Endodermal cell (in vitro differentiated cells): ENCODE measurements around the gene DGKD. TPM values are rescaled to one million over a fixed set of nuclear protein-coding genes. Genes with fewer than 3 reads are reported as not detected.

Experiments used
- DNase-seq: peaks from one replicate; pipeline ENCODE4 v3.0.0-alpha.2; 2017
- H3K27ac ChIP-seq: 2 replicates; pipeline ENCODE4 v1.5.1; 2013; ENCODE audit warnings: mild to moderate bottlenecking, low read depth, low read length, moderate library complexity
- H3K27me3 ChIP-seq: 2 replicates; pipeline ENCODE4 v1.6.1; 2013; ENCODE audit warnings: mild to moderate bottlenecking, low read length, moderate library complexity; ENCODE audit not compliant: insufficient read depth, control insufficient read depth, poor library complexity, severe bottlenecking
- H3K36me3 ChIP-seq: 2 replicates; pipeline ENCODE4 v1.7.0; 2013; ENCODE audit warnings: mild to moderate bottlenecking, low read length, moderate library complexity; ENCODE audit not compliant: control insufficient read depth, insufficient read depth
- H3K4me1 ChIP-seq: one replicate; pipeline ENCODE4 v1.7.0; 2013; ENCODE audit warnings: low read length; ENCODE audit not compliant: control insufficient read depth, insufficient read depth
- H3K4me3 ChIP-seq: 2 replicates; pipeline ENCODE4 v1.5.1; 2013; ENCODE audit warnings: mild to moderate bottlenecking, low read length, moderate library complexity
- H3K9ac ChIP-seq: 2 replicates; pipeline ENCODE4 v1.6.1; 2013; ENCODE audit warnings: mild to moderate bottlenecking, low read length, moderate library complexity; ENCODE audit not compliant: poor library complexity, severe bottlenecking; ENCODE audit errors: extremely low read depth
- H3K9me3 ChIP-seq: 2 replicates; pipeline ENCODE4 v1.6.1; 2013; ENCODE audit warnings: mild to moderate bottlenecking, low read length, moderate library complexity; ENCODE audit not compliant: control insufficient read depth
- H3K27ac Mint-ChIP-seq: 2 replicates; pipeline ENCODE4 v1.8.0; 2020; ENCODE audit warnings: mixed read lengths
- H3K27me3 Mint-ChIP-seq: 2 replicates; pipeline ENCODE4 v1.8.0; 2021; ENCODE audit warnings: mild to moderate bottlenecking, mixed read lengths; ENCODE audit not compliant: insufficient read depth
- H3K36me3 Mint-ChIP-seq: 2 replicates; pipeline ENCODE4 v1.8.0; 2020; ENCODE audit warnings: low read depth, mixed read lengths
- H3K4me1 Mint-ChIP-seq: 2 replicates; pipeline ENCODE4 v1.8.0; 2020; ENCODE audit warnings: mixed read lengths
- H3K4me3 Mint-ChIP-seq: 2 replicates; pipeline ENCODE4 v1.8.0; 2020; ENCODE audit warnings: mild to moderate bottlenecking, moderate library complexity, mixed read lengths
- H3K9me3 Mint-ChIP-seq: 2 replicates; pipeline ENCODE4 v1.8.0; 2020; ENCODE audit warnings: mild to moderate bottlenecking, mixed read lengths
- CTCF ChIP-seq: fragments of 200-600 bp; sonication (generic); conservative IDR thresholded peaks from 2 replicates; pipeline ENCODE4 v1.5.0; 2021; ENCODE audit warnings: antibody characterized with exemption, mild to moderate bottlenecking
- WGBS, 2 experiments: methylation state at CpG; one replicate each; pipeline versions ENCODE4 v1.1.5 to v1.1.7; 2013; ENCODE audit warnings: missing lambda C conversion rate in 2 of 2, mixed read lengths in 1 of 2; ENCODE audit not compliant: insufficient coverage in 1 of 2, insufficient read length in 1 of 2; 5-methylcytosine and 5-hydroxymethylcytosine counted together
- total RNA-seq, 2 donors: library from RNA; stranded (reverse); fragmentation: NEBNext Ultra II Directional in 1 of 2; extraction: Animal tissue kit (Norgen Biotek cat#: 25700) in 1 of 2; gene quantifications; 2 replicates in 1 of 2; 3 replicates in 1 of 2; pipeline ENCODE4 v1.2.1, GENCODE V29; 2021

DGKD gene
- total RNA-seq, 2 donors from 2014 or later = 39.2 to 46.9 TPM

DNA sequence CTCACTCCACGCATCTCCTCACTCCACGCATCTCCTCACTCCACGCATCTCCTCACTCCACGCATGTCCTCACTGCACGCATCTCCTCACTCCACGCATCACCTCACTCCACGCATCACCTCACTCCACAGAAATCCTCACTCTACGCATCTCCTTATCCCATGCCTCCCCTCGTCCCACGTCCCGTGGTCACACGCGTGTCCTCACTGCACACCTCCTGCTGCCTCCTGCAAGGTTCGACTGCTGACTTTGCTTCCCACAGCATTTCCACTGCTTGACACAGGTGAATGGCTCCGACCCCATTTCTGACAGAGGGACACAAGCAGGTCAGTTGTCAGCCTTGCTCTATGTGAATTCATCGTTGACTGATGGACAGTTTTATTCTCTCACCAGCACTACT lies 109.3 kb downstream of the DGKD start:
- Histone ChIP-seq H3K9ac (no peak overlapping the region), H3K27me3 (no peaks in the 10 kb centered on the region), H3K27ac (no peak overlapping the region), H3K9me3 (no peaks in the 10 kb centered on the region), H3K36me3 (peaks cover under 1% of the 10 kb centered on the region), H3K4me1 (no peaks in the 10 kb centered on the region), H3K4me3 (no peak overlapping the region)
- H3K4me1 Mint-ChIP-seq = no peaks in the 10 kb centered on the region
- H3K4me3 Mint-ChIP-seq = no peak overlapping the region
- H3K27ac Mint-ChIP-seq = no peak overlapping the region
- no peaks in the 10 kb centered on the region for H3K27me3 Mint-ChIP-seq
- H3K36me3 Mint-ChIP-seq = peaks cover 37% of the 10 kb centered on the region
- no peak for TF ChIP-seq CTCF
- H3K9me3 Mint-ChIP-seq = no peaks in the 10 kb centered on the region
- no peak for DNase-seq
- WGBS, 2 experiments = 88 to 91% methylated on average over 12 to 16 of the region's 16 CpGs

DNA sequence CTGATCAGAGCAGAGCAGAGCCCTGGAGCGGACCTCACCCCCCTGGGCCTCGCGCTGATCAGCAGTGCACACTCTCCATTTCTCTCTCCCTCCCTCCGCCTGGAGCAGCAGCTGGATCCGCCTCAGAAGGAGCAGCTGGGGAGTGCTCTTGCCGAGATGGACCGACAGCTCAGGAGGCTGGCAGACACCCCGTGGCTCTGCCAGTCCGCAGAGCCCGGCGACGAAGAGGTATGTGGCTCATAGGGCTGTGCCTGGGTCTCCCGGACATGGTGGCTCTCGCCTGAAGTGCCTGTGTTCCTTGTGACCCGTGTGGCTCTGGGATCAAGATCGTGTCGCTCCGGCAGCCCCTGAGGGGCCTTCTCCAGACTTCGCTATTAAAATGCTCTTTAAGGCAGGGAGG lies 109.8 kb downstream of the DGKD start:
- Histone ChIP-seq H3K36me3 (peaks cover 4% of the 10 kb centered on the region), H3K4me1 (no peaks in the 10 kb centered on the region), H3K27ac (no peak overlapping the region), H3K9ac (no peak overlapping the region), H3K27me3 (no peaks in the 10 kb centered on the region), H3K4me3 (no peak overlapping the region), H3K9me3 (no peaks in the 10 kb centered on the region)
- no peaks in the 10 kb centered on the region for H3K27me3 Mint-ChIP-seq
- peak overlapping the region; percentile 68 for H3K27ac Mint-ChIP-seq
- H3K9me3 Mint-ChIP-seq = no peaks in the 10 kb centered on the region
- H3K4me1 Mint-ChIP-seq = no peaks in the 10 kb centered on the region
- H3K36me3 Mint-ChIP-seq = peaks cover 41% of the 10 kb centered on the region
- WGBS, 2 experiments = 94 to 97% methylated on average over 11 to 19 of the region's 19 CpGs
- DNase-seq = no peak
- no peak for TF ChIP-seq CTCF
- H3K4me3 Mint-ChIP-seq = no peak overlapping the region

- Histone ChIP-seq H3K27ac (no peak overlapping the region), H3K4me1 (no peaks in the 10 kb centered on the region), H3K9ac (no peak overlapping the region), H3K36me3 (peaks cover 8% of the 10 kb centered on the region), H3K4me3 (no peak overlapping the region), H3K9me3 (no peaks in the 10 kb centered on the region), H3K27me3 (no peaks in the 10 kb centered on the region)
- H3K4me1 Mint-ChIP-seq = no peaks in the 10 kb centered on the region
- 92 to 96% methylated on average over 16 of the region's 16 CpGs for WGBS, 2 experiments
- peak overlapping the region; percentile 68 for H3K27ac Mint-ChIP-seq
- no peak for TF ChIP-seq CTCF
- H3K4me3 Mint-ChIP-seq = no peak overlapping the region
- no peak for DNase-seq
- no peaks in the 10 kb centered on the region for H3K27me3 Mint-ChIP-seq
- no peaks in the 10 kb centered on the region for H3K9me3 Mint-ChIP-seq
- peaks cover 46% of the 10 kb centered on the region for H3K36me3 Mint-ChIP-seq
Measured at GRCh38 chr2:233464531-233465240, 110.4 kb downstream of the DGKD start.
